HFFc6 (cell line): Measurements from ENCODE around the gene PACS2. TPM values are rescaled to one million over a fixed set of nuclear protein-coding genes. Genes with fewer than 3 reads are reported as not detected.

Source experiments
- DNase-seq: peaks from one replicate; pipeline ENCODE4 v3.0.0-alpha.2; 2018
- H3K27ac Mint-ChIP-seq: 2 replicates; pipeline ENCODE4 v1.8.0; 2020; ENCODE audit warnings: mild to moderate bottlenecking, mixed read lengths
- H3K27me3 Mint-ChIP-seq: 2 replicates; pipeline ENCODE4 v1.8.0; 2021; ENCODE audit warnings: mild to moderate bottlenecking, moderate library complexity, mixed read lengths; ENCODE audit not compliant: insufficient read depth
- H3K36me3 Mint-ChIP-seq: 2 replicates; pipeline ENCODE4 v1.8.0; 2021; ENCODE audit warnings: low read depth, mixed read lengths
- H3K4me1 Mint-ChIP-seq: 2 replicates; pipeline ENCODE4 v1.8.0; 2020; ENCODE audit warnings: low read depth, mixed read lengths
- H3K4me3 Mint-ChIP-seq: 2 replicates; pipeline ENCODE4 v1.8.0; 2020; ENCODE audit warnings: mild to moderate bottlenecking, moderate library complexity, mixed read lengths
- H3K9me3 Mint-ChIP-seq: 2 replicates; pipeline ENCODE4 v1.8.0; 2020; ENCODE audit warnings: mild to moderate bottlenecking, mixed read lengths
- CTCF ChIP-seq: fragments of 200-600 bp; sonication (generic); IDR thresholded peaks from 2 replicates; pipeline ENCODE4 v1.5.0; 2021; ENCODE audit warnings: antibody characterized with exemption, mild to moderate bottlenecking
- total RNA-seq, 6 experiments: library from RNA; stranded (reverse); fragmentation: NEBNext Ultra II Directional; extraction: Animal tissue kit (Norgen Biotek cat#: 25700); gene quantifications; 2 replicates in 1 of 6; 3 replicates in 5 of 6; pipeline ENCODE4 v1.2.3, GENCODE V29; 2021

The PACS2 gene
- total RNA-seq, 6 experiments from 2014 or later = 33.5 to 38.5 (median 35.2) TPM

GRCh38 chr14:105415481-105416428, 101.2 kb downstream of the PACS2 start:
- H3K4me1 Mint-ChIP-seq = peaks cover 5% of the 10 kb centered on the region; the same call in 1 of the 2 replicates
- no peak overlapping the region for H3K27ac Mint-ChIP-seq
- no peak for DNase-seq
- H3K27me3 Mint-ChIP-seq = peaks cover 4% of the 10 kb centered on the region; the same call in 1 of the 2 replicates
- peak overlapping the region; percentile 61; the same call in 1 of the 2 replicates for H3K4me3 Mint-ChIP-seq
- TF ChIP-seq CTCF = no peak
- H3K36me3 Mint-ChIP-seq = no peaks in the 10 kb centered on the region
- no peaks in the 10 kb centered on the region for H3K9me3 Mint-ChIP-seq

DNA sequence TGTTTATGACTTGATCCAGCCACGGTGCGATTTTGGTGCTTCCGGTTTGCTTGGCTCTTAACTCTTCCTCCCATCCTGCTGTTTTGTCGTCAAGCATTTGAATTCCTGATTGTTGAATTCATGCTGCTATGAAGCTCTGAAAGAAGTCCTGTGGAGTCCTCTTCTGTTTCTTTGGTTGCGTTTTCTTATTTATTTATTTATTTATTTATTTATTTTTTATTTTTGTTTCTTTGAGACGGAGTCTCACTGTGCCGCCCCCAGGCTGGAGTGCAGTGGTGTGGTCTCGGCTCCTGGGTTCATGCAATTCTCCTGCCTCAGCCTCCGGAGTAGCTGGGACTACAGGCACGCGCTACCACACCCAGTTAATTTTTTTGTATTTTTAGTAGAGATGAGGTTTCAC, 102.1 kb downstream of the PACS2 start:
- no peak for TF ChIP-seq CTCF
- Mint-ChIP-seq H3K27me3 (peaks cover 4% of the 10 kb centered on the region; the same call in 1 of the 2 replicates), H3K9me3 (no peaks in the 10 kb centered on the region), H3K4me3 (no peak overlapping the region), H3K36me3 (no peaks in the 10 kb centered on the region), H3K27ac (no peak overlapping the region), H3K4me1 (peaks cover 10% of the 10 kb centered on the region)
- no peak for DNase-seq

DNA sequence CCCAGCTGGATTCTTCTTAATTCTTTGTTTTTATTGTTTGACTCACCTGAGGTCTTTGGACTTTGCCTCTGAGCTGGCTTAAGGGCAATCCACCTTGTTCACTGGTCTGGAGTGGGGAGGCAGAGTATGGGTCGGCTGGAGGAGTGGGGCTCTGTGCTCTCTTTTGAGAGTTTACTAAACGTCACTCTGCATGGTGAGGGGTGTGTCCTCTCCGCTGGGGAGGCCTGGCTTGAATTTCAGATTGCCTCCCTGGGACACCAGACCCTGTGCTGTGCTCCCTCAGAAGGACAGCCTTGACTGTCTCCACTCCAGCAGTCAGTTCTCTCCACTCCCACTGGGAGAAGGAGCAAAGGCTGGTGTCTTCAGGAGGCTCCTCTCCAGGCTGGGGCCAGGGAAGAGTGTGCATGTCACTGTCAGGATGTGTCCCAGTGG, 103.2 kb downstream of the PACS2 start:
- no peak for TF ChIP-seq CTCF
- Mint-ChIP-seq H3K27ac (no peak overlapping the region), H3K9me3 (no peaks in the 10 kb centered on the region), H3K4me3 (no peak overlapping the region), H3K4me1 (peaks cover 20% of the 10 kb centered on the region), H3K27me3 (peaks cover 4% of the 10 kb centered on the region; the same call in 1 of the 2 replicates), H3K36me3 (no peaks in the 10 kb centered on the region)
- DNase-seq = no peak

DNA sequence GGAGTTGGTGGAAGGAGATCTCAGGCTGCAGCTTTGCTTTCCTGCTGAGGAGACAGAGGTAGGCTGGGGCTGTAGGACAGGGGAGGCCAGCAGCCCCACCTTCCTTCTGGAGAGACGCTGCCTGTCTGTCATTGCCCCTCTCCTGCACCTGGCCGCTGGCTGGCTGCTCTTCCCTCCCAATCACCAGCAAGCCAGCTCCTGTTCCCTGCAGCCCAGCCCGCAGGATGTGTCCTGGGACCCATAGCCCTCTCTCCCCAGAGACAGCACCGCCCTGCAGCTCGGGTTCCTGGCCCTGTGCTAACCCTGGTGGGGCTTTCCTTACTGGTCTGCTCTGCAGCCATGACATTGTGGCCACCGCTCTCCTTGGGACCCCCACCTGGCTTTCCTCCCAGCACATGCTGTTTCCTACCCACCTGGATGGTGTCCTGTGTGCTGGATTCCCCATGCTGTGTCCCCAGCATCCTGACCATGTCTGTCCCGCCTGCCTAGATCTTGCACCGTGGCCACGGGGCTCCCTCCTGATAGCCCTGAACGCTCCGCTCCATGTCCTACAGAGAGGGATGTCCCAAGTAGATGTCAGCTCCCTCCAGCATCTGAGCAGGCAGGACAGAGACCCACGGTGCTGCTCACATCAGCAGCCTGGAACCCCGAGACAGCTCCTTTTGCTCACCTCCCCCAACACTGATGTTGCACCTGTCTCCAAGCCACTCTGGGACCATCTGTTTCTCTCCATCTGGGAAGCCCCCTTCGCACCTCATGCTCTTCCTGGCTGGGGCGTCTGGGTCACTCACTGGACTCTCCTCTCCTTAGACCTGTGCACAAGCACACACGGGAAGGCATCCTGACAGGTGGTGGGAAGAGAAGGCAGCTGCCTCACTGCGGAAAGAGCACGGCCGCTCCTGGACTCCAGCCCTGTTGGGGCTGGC, 104.0 kb downstream of the PACS2 start:
- no peaks in the 10 kb centered on the region for H3K9me3 Mint-ChIP-seq
- peaks cover 21% of the 10 kb centered on the region for H3K4me1 Mint-ChIP-seq
- H3K27ac Mint-ChIP-seq = peak overlapping the region; percentile 58
- H3K27me3 Mint-ChIP-seq = peaks cover 3% of the 10 kb centered on the region; the same call in 1 of the 2 replicates
- no peak for TF ChIP-seq CTCF
- no peaks in the 10 kb centered on the region for H3K36me3 Mint-ChIP-seq
- peak overlapping the region; percentile 76 for H3K4me3 Mint-ChIP-seq
- no peak for DNase-seq
